Glomerular visceral epithelial cell (primary cell): ENCODE data around the gene LRP3.

ENCODE experiments used
- DNase-seq: peaks from one replicate; pipeline ENCODE4 v3.0.0-alpha.2; 2016; ENCODE audit errors: extremely low spot score

The LRP3 gene

DNA sequence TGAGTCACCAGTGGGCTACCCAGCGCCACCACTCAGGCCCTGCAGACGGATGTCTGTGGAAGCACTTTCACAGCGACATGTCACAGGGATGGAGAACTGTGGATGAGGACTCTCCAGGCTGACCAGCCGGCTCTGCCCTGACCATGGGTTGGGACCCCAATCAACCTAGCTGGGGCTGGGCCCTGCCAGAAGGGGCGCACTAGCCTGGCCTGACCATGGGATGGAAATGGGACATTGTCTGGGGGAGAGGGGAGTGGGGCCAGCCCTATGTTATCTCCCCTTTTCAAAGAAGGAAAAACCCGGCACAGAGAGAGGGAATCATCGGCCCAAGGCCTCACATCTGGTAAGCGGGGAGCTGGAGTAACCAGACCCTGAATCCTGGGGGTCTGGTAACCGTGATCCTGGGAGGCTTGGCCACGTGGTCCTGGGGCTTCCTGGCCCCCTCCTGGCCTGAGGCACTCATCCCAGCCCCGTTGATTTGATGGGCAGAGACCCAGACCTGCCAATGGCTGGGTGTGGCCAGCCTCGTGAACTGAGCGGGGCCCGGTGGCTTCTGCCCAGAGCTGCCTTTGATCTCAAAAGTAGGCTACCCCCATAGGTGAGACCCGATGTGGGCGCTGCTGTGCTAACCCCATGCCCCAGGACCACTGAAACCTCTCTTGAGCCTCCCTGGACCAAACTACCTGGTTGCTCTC is 42.7 kb downstream of the LRP3 start:
- DNase-seq: no peak

DNA sequence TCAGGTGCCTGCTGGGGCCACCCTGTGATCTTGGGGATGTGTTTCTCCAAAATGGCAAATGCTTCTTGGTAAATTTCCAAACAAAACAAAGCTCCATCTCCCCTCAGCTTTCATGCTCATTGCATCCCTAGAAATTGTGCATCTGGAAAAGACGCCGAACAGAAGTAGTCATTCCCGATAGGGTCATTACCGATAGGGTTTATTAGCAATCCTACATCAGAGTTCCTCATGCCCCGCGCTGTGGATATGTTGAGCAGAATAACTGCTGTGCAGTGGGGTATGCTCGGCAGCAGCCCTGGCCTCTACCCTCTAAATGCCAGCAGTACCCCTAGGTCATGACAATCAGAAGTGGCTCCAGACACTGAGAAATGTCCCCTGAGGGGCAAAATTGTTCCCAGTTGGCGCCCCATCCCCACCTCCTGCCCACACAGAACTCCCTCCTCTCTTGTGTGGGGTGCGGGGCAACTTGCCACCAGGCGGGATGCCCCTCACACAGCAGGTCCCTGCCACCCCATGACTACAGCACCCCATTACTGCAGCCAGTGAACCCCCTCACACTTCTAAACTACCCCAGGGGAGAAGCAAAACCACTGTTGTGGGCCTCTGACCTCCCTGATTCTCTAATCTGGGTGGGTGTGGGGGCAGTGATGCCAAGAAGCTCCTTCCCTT is 44.5 kb downstream of the LRP3 start:
- no peak for DNase-seq

DNA sequence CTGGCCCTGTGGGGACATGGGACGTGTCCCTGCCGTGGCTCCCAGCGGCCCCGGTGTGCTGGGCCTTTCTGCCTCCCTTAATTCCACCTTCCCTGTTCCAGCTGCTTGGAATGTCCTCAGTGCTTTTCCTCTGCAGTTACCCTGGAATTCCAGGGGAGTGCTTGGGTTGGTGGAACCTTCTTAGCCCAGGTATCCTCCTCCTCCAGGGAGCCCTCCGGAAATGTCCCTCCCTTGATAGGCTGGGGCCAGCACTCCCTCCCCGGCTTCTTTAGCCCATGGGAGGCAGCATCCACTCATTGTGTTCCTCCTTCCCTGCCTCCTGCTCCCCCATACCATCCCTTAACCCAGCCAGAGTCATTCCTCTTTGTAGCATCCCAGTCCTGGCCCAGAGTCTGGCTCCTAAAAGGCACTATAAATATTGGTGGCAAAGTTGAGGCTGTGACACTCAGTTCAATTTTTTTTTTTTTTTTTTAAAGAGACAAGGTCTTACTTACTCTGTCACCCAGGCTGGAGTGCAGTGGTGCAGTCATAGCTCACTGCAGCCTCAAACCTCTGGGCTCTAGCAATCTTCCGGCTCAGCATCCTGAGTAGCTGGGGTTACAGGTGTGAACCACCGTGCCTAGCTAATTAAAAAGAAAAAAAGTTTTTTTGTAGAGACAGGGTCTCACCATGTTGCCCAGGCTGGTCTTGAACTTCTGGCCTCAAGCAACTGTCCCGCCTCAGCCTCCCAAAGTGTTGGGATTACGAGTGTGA is 45.3 kb downstream of the LRP3 start:
- no peak for DNase-seq

DNA sequence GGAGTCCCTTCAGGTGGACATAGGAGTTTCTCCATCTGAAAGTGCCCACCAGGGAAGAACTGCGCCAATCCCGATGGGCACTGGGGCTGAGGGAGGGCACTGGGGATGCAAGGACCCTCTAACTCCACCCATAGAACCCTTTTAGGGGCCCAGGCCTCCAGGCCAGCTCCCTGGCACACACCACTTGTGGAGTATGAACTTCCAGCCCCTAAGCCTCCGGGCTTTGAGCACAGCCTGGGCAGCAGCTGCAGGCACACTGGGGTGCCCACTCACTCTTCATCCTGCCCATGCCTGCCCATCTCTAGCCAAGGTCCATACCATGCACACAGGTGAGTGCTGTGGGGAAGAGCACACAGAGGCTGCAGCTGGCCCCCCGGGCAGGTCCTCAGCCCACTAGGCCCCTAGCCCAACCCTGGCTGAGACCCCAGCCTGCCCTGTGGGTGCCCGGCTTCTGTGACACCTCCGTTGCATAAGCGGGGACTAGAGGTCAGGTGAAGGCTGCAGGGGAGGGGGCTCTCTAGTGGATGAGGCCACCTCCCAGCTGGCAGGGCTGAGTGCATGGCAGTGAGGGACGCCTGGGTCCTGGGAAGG is 46.1 kb downstream of the LRP3 start:
- DNase-seq: no peak

DNA sequence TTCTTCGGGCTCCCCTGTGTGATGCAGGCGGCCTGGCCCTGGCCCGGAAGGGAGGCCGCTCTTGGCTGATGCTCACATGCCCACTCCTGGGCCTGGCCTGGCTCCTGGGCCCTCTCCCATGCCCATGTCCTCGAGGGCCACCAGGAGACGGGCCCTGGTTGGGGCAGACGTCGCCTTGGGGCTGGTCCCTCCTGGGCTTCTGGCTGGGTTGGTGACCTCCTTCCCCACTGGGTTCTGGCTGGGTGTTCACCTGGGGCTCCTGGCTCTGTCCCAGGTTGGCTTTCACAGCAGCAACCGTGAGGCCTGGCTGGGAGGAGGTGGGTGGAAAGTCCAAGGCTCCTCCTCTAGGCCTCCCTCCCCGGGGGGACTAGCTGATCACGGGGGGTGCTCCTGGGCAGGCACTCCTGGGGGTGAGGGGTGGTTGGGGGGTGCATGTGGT is 47.0 kb downstream of the LRP3 start:
- no peak for DNase-seq

DNA sequence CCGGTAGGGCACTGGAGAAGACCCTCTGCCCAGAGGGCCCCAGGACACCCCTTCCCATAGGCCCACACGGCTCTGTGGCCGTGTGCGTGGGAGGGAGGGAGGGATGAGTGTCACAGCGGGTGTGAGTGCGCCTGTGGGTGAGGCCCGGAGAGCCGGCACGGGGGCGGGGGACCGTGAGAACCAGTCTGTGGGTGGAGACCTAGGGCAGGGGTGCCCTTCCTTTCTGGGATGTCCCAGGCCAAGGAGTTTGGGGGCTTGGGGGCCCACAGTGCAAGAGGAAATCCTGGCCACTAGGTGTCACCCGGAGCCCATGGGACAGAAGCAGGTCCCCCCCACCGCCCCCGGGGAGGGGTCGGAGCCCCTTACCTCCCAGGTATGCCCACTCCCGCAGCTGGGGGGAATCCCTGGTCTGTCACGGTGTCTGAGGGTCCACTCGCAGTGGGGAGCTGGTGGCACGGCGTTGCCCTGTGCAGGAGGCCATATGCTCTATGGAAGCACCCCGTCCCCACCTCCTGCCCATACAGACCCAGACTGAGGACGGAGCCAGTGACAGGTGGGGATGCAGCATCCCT is 47.5 kb downstream of the LRP3 start:
- DNase-seq: no peak

DNA sequence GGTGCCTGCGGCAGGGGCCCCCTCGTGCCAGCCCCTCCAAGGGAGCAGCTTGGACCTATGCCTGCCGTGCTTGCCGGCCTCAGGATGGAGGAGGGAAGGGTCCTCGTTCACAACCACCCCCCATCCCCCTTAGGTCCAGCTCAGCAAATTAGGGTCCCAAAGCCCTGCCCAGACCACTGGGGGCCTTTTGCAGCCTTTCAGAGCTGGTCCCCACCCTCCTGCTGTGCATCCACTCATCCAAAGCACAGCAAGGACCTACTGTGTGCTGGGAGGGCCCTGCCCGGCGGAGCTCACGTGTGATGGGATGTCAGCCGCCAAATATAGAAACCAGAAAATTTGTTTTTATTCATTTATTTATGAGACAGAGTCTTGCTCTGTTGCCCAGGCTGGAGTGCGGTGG is 48.0 kb downstream of the LRP3 start:
- no peak for DNase-seq

DNA sequence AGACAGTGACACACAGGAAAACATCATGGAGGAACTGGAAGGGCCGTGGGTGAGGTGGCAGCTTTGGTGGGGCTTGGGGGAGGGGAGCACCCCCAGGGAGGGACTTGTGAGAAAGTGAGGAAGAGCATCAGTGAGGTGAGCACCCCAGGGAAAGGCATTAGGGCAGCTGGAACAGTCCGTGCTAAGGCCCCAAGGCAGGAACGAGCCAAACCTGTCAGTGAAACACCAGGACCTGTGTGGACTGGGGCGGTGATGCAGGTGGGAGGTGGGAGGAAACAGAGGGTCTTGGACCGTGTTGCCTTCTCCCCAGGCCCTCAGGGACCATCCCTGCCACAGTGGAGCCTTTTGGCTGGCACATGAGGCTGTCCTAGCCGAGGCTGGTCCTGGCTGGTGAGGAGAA is 48.8 kb downstream of the LRP3 start:
- no peak for DNase-seq

DNA sequence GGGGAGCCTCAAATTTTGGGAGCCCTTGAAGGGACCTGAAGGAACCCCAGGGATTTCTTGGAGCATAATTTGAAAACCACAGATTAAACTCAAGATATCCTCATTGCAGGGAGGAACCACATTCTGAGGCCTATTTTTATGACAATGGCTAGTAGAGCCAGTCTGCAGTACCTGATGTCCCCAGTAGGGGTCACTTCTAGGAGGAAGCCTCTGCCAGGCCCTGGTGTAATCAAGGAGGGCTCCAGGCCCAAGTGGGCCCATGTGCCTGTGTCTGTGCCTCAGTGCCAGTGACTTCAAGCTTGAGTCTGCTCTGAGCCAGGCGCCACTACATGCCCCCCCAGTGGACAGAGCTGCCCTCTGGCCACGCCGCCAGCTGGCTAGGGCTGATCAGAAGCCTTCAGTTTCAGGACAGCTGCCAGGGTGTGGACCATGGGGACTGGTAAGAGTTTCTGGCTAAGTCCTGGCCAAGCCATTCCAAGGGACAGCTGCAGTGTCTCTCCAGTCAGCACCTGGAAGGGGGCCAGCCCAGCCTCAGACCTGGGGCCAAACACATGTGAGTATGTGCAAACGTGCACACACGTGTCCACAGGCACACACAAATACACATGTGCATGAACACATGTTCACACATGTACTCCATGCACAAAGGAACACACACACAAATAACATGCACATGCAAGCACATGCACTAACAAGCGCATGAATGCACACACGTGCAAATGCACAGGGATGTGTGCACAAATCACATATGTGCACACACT is 52.0 kb downstream of the LRP3 start:
- no peak for DNase-seq

DNA sequence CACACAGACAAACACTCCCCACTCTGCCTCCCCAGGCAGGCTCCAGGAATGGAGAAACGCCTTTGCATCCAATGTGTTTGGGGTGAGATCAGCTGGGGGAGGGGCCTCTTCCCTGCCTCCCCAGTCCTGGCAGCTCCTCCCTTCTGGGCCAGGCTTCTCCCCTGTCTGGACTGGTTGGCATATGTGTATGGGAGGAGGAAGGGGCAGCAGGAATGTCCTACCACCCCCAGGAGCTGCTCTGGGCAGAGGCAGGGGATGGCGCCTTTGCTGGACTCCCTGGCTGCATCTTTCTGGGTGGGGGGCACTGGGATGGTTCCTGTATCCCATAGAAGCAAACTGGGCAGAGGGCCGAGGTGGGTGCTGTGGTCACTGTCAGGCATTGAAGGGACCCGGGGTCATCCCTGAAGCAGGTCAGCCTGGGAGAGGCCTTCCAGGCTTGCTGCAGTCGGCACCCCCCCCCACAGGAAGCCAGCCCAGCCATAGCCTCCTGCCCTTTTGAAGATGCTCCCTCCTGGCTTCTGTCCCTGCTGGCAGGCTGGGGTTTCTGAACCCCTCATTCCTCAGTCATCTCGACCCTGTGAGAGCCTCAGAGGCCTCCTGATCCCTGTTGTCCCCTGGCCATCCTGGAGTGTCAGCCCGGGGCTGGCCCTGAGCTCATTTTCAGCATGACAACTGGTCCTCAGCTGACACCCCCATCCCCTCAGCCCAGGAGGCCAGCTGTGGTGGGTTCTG is 52.7 kb downstream of the LRP3 start:
- no peak for DNase-seq

DNA sequence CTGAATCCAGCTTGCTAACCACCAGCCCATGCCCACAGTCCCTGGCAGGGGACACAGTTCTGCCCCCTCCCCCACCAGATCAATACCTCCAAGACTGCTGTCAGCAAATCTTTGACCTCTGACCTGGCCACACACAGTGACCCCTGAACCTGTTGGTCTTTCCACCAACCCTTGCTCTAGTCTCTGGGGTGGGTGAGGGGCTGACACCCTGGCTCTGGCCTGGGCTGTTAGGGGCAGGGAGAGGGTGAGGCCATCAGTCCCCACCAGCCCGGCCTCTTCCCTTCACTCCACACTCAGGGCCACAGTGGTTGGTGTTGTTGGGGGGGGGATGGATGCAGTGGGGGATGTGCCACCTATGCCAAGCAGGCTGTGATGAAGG is 53.3 kb downstream of the LRP3 start:
- no peak for DNase-seq

DNA sequence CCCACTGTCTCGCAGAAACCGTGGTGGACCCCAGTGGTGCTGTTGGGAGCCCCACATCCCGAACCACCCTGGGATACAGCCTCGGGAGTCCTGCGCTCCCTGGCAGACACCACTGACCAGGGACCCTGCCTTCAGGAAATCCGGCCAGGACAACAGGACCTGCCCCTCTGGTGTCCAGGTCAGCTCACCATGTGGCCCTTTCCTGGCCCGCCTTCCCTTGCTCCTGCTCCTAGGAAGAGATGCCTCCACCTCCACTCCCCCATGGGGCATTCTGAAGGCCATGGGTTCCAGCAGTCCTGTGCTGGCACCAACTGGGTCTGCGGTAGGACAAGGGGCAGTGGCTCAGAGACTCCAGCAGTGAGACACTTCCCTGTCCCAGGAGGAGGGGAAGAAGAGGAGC is 54.0 kb downstream of the LRP3 start:
- DNase-seq: no peak

DNA sequence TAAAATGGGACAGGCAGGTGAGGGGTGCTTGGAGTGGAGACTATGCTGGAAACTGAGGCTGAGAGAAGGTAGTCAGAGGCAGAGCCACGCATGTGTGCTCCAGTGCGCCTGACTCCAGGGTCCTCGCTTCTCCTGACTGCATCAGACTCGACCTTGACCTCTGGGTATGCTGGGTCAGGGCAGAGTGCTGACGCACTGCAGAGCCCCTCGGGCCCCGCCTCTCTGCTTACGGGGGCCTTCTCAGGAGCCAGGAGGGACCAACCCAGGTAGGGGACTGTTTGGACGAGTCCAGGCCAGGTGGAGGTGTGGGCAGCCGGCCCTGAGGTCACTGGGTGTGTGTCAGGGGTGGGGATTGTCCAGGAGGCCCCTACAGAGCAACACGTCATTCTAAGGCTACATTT is 54.4 kb downstream of the LRP3 start:
- no peak for DNase-seq

DNA sequence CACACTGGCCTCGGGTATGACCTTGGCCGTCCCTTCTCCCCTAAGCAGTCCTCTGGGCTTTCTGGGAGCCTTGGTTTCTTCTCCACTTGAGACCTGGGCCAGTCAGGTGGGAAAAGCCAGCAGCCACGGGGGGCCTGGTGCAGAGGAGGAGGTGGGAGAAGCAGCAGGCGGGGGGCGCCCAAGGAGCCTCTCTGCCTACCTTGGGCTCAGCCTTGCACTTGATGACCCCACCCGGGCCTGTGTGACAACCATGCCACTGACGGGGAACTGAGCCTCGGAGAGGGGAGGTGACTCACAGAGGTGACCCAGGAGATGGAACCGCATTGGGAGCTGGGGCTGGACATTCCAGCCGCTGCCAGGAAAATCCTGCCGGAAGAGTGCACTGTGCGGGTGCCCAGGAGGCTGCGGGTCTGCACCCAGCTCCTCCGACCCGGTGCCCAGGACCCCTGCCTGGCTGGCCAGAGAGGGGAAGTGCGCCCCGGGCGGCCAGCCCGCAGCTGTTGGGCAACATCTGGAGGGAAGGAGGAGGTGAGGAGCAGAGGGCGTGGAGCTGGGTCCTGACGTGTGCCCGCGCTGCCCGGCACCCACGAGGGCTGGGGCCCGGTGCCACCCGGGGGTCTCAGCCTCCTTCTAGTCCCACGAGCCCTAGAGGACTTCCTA is 55.0 kb downstream of the LRP3 start:
- DNase-seq: no peak

DNA sequence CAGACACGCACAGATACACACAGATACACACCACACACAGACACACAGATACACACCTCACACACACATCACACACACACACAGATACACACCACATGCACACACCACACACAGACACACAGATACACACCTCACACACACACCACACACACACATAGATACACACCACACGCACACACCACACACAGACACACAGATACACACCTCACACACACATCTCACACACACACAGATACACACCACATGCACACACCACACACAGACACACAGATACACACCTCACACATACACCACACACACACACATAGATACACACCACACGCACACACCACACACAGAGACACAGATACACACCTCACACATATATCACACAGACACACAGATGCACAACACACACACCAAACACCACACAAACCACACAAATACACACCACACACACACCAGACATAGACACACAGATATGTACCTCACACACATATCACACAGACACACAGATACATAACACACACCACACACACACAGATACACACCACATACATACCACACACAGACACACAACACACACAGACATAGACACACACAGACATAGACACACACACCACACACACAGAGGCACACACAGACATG is 55.7 kb downstream of the LRP3 start:
- DNase-seq: no peak

DNA sequence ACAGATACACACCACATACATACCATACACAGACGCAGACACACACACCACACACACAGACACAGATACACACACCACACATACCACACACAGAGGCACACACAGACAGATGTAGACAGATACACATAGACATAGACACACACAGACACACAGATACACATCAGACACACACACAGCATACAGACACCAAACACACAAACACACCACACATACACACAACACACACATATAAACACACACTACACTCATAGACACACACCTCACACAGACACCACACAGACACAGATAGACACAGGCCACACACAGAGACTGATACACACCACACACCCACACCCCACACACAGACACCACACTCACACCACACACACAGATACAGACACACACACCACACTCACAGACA is 56.4 kb downstream of the LRP3 start:
- no peak for DNase-seq

DNA sequence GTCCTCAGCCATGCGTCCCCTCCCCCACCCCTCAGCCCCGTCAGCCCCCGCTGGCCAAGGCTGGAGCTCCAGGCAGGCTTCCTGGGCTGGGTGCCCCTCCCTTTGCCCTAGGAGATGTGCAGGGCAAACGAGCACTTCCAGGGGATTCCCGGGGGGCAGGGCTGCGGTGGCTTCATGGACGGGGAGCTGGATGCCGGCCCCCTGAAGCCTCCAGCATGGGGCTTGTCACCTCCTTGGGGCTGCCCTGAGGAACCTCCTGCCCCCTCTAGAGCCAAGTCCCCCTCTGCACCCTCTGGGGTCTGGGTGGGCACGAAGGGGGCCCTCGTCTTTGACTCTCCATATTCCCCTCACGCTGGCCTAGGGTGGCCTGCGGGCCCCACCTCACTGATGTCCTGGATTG is 56.9 kb downstream of the LRP3 start:
- no peak for DNase-seq

DNA sequence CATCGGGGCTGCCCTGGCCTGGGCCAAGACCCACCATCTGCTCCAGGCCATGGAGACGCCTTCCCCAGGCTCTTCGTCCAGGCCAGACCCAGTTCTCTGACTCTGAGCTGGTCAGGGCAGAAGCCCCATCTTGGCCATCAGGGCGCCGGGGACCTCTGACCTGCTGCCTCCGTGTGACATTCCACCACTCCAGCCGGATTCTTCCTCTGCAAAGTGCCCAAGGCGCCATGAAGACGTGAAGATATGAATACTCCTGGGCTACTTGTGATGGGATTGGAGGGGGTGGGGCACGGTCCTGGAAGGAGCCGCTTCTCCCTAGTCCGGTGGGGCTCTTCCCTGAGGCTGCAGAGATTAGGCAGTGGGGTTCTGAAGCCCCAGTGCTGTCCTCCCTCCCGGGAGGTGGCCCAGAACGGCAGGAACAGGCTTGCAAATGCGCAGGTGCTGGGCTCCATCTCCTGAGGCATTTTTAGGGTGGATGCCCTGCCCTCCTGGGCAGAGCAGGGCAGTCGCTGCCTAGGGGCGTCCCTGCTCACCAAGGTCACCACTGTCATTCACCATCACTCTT is 57.5 kb downstream of the LRP3 start:
- no peak for DNase-seq

DNA sequence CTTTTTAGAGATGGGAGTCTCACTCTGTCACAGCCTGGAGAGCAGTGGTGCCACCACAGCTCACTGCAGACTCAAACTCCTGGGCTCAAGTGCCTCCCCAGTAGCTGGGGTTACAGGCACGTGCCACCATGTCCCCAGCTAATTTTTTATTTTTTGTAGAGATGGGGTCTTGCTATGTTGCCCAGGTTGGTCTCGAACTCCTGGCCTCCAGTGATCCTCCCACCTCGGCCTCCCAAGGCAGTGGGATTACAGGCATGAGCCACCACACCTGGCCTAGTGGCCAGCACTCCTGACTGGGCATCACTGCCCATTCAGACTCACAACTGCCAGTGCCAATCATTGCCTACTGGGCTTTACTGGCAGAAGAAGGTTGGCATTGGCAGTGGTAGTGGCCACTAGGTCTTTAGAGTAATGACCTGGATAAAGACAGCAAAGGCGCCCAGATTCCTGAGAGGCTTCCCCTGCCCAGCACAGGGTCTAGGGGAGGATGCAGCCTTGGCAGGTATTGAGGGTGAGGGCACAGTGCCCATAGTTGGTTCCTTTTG is 58.4 kb downstream of the LRP3 start:
- DNase-seq: no peak
